Measurements from ENCODE around the gene FAM217A. TPM values are rescaled to one million over a fixed set of nuclear protein-coding genes. Genes with fewer than 3 reads are reported as not detected.

Gene FAM217A
- total and polyA plus RNA-seq, 2 of the 8 experiments (the other 6 are each of a cell fraction or from before 2014, with no cell fraction given): 0.03 TPM; not detected in 1

GRCh38 chr6:4021133-4021853 is 57.6 kb downstream of the FAM217A start (continued):
- TF ChIP-seq CHD7 (IDR thresholded peaks at IDR 0.05; ENCODE audit: insufficient replicate concordance, low read length) (no peak), E2F6 (IDR thresholded peaks at IDR 0.05) (peak; percentile 21; the same call in 1 of the 2 replicates), TBP (IDR thresholded peaks at IDR 0.05; ENCODE audit: low read depth, low read length) (peak; percentile 82), TAF1 (IDR thresholded peaks at IDR 0.05; ENCODE audit: low read depth, low read length) (peak; percentile 92), MAFK (IDR thresholded peaks at IDR 0.05; ENCODE audit: low read depth, low read length) (no peak), PHF8 (conservative IDR thresholded peaks at IDR 0.05; ENCODE audit: low read depth, low read length) (peak; percentile 93), TEAD4 (IDR thresholded peaks at IDR 0.05; ENCODE audit: low read depth, low read length) (no peak), CREB1 (IDR thresholded peaks at IDR 0.05) (peak; percentile 77), KDM5A (IDR thresholded peaks at IDR 0.05; ENCODE audit: low read length) (peak; percentile 57; the same call in 1 of the 2 replicates), SRF (IDR thresholded peaks at IDR 0.05; ENCODE audit: low read depth, low read length) (no peak)

All from H1 (cell line).